ENCODE data around the gene MAMDC2. TPM values are rescaled to one million over a fixed set of nuclear protein-coding genes. Genes with fewer than 3 reads are reported as not detected.
"Not testable (repeated sequence)": the region's sequence is repeated elsewhere in the genome, so short reads cannot be mapped to it uniquely, and the experiment has no call there.

MAMDC2 gene
- total and polyA plus RNA-seq, 2 donors (not counting 1 experiment from before 2014, with no cell fraction given), result not detected

- H3K9me3 ChIP-seq (ENCODE audit: control extremely low read depth in 1 of 3, control insufficient read depth in 2 of 3, insufficient read depth in 1 of 3, low read length in 2 of 3); H3K9ac ChIP-seq (ENCODE audit: low read length); H3K27ac ChIP-seq (ENCODE audit: low read length in 2 of 2); H3K4me2 ChIP-seq (replicated peaks; ENCODE audit: low read depth, low read length, poor library complexity, severe bottlenecking); H3K4me3 ChIP-seq (ENCODE audit: control extremely low read depth in 1 of 5, extremely low read depth in 1 of 5, insufficient read depth in 1 of 5, low read depth in 2 of 5, low read length in 4 of 5); H3K27ac Mint-ChIP-seq; H3K36me3 ChIP-seq (replicated peaks in 1 of 2; ENCODE audit: control extremely low read depth in 1 of 2, control insufficient read depth in 1 of 2, extremely low read depth in 1 of 2, insufficient read depth in 2 of 2, low read length in 1 of 2); H3K27me3 ChIP-seq (replicated peaks in 1 of 4; ENCODE audit: control extremely low read depth in 1 of 4, control insufficient read depth in 3 of 4, insufficient read depth in 4 of 4, low read length in 3 of 4); H3K4me1 Mint-ChIP-seq; CTCF ChIA-PET; H3K4me1 ChIP-seq (ENCODE audit: control insufficient read depth in 2 of 2, insufficient read depth in 2 of 2, low read length in 2 of 2); POLR2A ChIA-PET; DNase-seq; H3K4me3 Mint-ChIP-seq; H4K20me1 ChIP-seq (ENCODE audit: control insufficient read depth, insufficient read depth, low read length, poor library complexity, severe bottlenecking); H3K9me3 Mint-ChIP-seq (ENCODE audit: insufficient read depth); ATAC-seq (ENCODE audit: low read depth); H2AFZ ChIP-seq (ENCODE audit: insufficient read depth, low read depth, low read length, poor library complexity, severe bottlenecking); intact Hi-C loops (cut with micrococcal nuclease); H3K79me2 ChIP-seq (ENCODE audit: control insufficient read depth, insufficient read depth, low read length): not testable (repeated sequence)
- no CpG with 5 or more reads among the region's 1 CpG for WGBS (ENCODE audit: insufficient coverage)
- H3K27me3 Mint-ChIP-seq, result peaks cover 20% of the 10 kb centered on the region
Observed at GRCh38 chr9:70245952-70246351, 202.3 kb downstream of the MAMDC2 start.

- DNase-seq, result no peak
- no peak overlapping the region for H3K9ac ChIP-seq (ENCODE audit: low read length)
- H3K4me2 ChIP-seq (replicated peaks; ENCODE audit: low read depth, low read length, poor library complexity, severe bottlenecking), result no peak overlapping the region
- H3K36me3 ChIP-seq (replicated peaks in 1 of 2; ENCODE audit: control extremely low read depth in 1 of 2, control insufficient read depth in 1 of 2, extremely low read depth in 1 of 2, insufficient read depth in 2 of 2, low read length in 1 of 2), result no peaks in the 10 kb centered on the region
- H3K27ac ChIP-seq (ENCODE audit: low read length in 2 of 2), result no peak overlapping the region
- no peaks in the 10 kb centered on the region for H3K79me2 ChIP-seq (ENCODE audit: control insufficient read depth, insufficient read depth, low read length)
- peaks cover 7% of the 10 kb centered on the region for H3K27me3 Mint-ChIP-seq
- H3K9me3 Mint-ChIP-seq (ENCODE audit: insufficient read depth), result peaks cover 8% of the 10 kb centered on the region
- ChIA-PET CTCF (no interaction called here), POLR2A (no interaction called here)
- H3K27me3 ChIP-seq (replicated peaks in 1 of 4; ENCODE audit: control extremely low read depth in 1 of 4, control insufficient read depth in 3 of 4, insufficient read depth in 4 of 4, low read length in 3 of 4), result no peaks in the 10 kb centered on the region
- no peak overlapping the region for H3K4me3 ChIP-seq (ENCODE audit: control extremely low read depth in 1 of 5, extremely low read depth in 1 of 5, insufficient read depth in 1 of 5, low read depth in 2 of 5, low read length in 4 of 5)
- H3K27ac Mint-ChIP-seq, result no peak overlapping the region
- no peak overlapping the region for H2AFZ ChIP-seq (ENCODE audit: insufficient read depth, low read depth, low read length, poor library complexity, severe bottlenecking)
- no peaks in the 10 kb centered on the region for H4K20me1 ChIP-seq (ENCODE audit: control insufficient read depth, insufficient read depth, low read length, poor library complexity, severe bottlenecking)
- H3K4me1 ChIP-seq (ENCODE audit: control insufficient read depth in 2 of 2, insufficient read depth in 2 of 2, low read length in 2 of 2), result no peaks in the 10 kb centered on the region
- no peaks in the 10 kb centered on the region for H3K9me3 ChIP-seq (ENCODE audit: control extremely low read depth in 1 of 3, control insufficient read depth in 2 of 3, insufficient read depth in 1 of 3, low read length in 2 of 3)
- H3K4me3 Mint-ChIP-seq, result no peak overlapping the region
- TF ChIP-seq CTCF (IDR thresholded peaks at IDR 0.05), result no peak
- TF ChIP-seq EZH2 (IDR thresholded peaks at IDR 0.05; ENCODE audit: borderline replicate concordance, insufficient read depth, low read depth, low read length, poor library complexity, severe bottlenecking), result no peak
- WGBS (ENCODE audit: insufficient coverage), result 100% methylated on average over 1 of the region's 1 CpG
- intact Hi-C loops (cut with micrococcal nuclease), result no loop called here
- no peak for ATAC-seq (ENCODE audit: low read depth)
- H3K4me1 Mint-ChIP-seq, result no peaks in the 10 kb centered on the region
Observed at GRCh38 chr9:70250221-70250620, 206.6 kb downstream of the MAMDC2 start.

All from B cell (primary cell).